Dermis blood vessel endothelial cell (primary cell): ENCODE results near the gene IRF5. TPM values are rescaled to one million over a fixed set of nuclear protein-coding genes. Genes with fewer than 3 reads are reported as not detected.

Experiments
- DNase-seq: peaks from one replicate; pipeline ENCODE4 v3.0.0; 2010
- total RNA-seq: library from RNA; depleted of rRNA; stranded (reverse); fragments of >200 nt; gene quantifications from 2 replicates; pipeline ENCODE4 v1.2.3, GENCODE V29; 2014

The IRF5 gene, protein sequence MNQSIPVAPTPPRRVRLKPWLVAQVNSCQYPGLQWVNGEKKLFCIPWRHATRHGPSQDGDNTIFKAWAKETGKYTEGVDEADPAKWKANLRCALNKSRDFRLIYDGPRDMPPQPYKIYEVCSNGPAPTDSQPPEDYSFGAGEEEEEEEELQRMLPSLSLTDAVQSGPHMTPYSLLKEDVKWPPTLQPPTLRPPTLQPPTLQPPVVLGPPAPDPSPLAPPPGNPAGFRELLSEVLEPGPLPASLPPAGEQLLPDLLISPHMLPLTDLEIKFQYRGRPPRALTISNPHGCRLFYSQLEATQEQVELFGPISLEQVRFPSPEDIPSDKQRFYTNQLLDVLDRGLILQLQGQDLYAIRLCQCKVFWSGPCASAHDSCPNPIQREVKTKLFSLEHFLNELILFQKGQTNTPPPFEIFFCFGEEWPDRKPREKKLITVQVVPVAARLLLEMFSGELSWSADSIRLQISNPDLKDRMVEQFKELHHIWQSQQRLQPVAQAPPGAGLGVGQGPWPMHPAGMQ
- 0.09 and 0.17 TPM in 2 replicates for total RNA-seq

GRCh38 chr7:128937647-128938543 is at the start of gene IRF5:
TSS of gene IRF5 (plus strand) at chr7:128937927. CDS start at chr7:128942082, 4,155 bp downstream.
- DNase-seq, result peak; percentile 13

- no peak for DNase-seq
Observed at GRCh38 chr7:128888039-128888755, 49.5 kb upstream of the IRF5 start.

DNA sequence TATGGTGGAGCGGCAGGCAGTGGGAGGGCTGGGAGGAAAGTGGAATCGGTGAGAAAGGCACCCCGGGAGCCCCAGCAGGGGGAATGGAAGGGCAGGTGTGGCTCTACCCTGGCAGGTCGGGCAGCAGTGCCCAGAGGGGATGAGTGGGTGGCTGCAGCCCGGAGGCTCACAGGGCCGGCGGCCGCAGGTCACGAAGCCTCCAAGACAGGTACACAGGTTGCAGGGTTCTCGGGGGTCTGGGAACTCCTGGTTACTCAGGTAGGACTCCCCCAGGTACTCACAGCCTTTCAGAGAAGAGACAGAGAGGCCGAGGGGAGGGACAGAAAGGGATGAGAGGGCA is 49.0 kb upstream of the IRF5 start:
- DNase-seq, result no peak

GRCh38 chr7:128889121-128889520 is 48.6 kb upstream of the IRF5 start:
- DNase-seq, result no peak

GRCh38 chr7:128890306-128891109 is 47.2 kb upstream of the IRF5 start:
- DNase-seq, result no peak

DNA sequence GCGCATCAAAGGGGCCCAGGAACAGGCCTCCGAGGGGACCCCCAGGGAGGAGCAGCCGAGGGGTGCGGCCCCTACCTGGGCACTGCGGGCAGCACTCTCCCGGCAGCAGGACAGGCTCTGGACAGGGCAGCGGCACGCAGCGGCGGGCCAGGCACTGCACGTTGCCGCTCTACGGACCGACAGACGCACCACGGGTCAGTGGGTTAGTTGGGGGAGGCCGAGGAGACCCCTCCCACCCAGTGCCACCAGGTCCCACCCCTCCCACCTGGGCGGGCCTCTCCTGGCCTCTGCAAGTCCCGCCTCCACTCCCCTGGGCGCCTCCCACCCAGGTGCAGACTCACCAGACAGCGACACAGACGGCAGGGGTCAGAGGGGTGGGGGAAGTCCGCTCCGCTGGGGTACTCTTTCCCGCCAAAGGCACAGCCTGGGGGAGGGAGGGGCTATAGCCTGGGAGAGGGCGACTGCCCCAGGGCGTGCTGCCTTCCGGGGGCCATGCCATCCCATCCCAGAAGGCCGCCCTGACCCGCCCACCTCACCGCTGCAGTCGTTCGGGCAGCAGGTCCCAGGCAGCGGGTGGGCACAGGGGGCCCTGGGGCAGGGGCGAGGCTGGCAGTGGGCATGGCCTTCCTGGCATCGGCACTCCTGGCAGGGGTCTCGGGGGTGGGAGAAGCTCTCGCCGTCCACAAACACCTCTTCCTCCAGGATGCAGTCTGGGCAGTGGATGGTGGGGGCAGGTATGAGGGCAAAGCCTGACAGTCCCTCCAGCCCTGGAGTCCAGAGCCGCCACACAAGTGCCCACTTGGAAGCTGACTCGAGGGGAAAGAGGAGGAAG is 46.4 kb upstream of the IRF5 start:
- no peak for DNase-seq

- DNase-seq, result no peak
Observed at GRCh38 chr7:128891942-128892269, 45.8 kb upstream of the IRF5 start.

DNA sequence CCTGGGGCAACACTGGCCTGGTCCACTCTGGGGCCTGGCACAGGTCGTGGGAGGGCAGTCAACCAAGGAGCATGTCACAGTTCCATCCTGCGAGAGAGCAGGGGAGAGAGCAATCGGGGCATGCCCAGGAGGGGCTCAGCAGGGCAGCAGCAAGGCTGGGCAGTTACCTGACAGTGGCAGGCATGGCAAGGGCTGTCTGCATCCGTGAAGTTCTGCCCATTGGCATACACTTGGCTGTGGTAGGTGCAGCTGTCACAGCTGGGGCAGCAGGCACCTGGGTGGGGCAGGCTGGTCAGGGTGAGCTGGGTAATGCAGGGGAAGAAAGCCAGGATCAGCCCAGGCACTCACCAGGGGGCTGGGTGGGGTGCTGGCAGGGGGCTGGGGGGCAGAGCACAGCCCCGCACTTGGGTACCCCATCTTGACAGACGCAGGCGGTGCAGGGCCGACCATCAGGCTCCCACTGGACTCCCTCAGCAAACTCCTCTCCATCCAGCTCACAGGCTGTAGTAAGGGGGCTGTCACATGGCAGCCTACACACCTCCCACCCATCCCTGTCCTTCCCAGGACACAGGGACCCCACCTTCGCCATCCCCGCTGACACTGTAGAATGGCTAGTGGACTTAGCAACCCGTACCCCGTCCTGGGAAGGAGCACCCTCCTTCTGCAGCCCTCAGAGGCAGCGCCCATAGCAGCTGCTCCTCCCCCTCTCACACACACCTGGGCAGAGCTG is 45.0 kb upstream of the IRF5 start:
- DNase-seq, result no peak

- DNase-seq, result no peak
Observed at GRCh38 chr7:128893251-128894100, 44.3 kb upstream of the IRF5 start.

DNA sequence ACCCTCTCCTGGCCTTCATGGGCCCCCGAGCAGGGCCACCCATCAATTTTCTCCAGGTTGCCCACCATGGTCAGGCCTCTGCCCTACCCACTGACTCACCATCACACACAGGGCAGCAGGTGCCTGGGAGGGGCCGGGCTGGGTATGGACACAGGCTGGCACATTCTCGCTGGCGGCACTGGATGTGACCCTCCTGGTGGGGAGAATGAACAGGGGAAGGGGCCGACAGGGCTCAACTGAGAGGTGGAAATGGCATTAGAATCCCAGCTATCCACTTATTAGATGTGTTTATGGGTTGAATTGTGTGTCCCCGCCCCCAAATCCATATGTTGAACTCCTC is 43.7 kb upstream of the IRF5 start:
- no peak for DNase-seq

DNA sequence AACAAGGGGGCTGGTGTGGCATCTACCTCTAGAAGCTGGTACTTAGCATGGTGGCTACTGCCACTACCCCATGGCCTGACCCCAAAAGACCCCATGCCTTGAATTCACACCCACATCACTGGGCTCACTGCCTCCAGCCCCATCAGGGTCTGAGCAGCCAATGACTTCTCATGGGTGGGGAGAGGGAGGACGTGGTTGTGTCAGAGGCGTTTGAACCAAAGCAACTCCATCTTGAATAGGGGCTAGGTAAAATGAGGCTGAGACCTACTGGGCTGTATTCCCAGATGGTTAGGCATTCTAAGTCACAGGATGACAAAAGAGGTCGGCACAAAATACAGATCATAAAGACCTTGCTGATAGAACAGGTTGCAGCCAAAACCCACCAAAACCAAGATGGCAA is 42.4 kb upstream of the IRF5 start:
- no peak for DNase-seq

- DNase-seq, result no peak
Observed at GRCh38 chr7:128899392-128899791, 38.3 kb upstream of the IRF5 start.

GRCh38 chr7:128900237-128900636 is 37.5 kb upstream of the IRF5 start:
- no peak for DNase-seq

- DNase-seq, result peak; percentile 15
Observed at GRCh38 chr7:128902761-128903585, 34.8 kb upstream of the IRF5 start.

DNA sequence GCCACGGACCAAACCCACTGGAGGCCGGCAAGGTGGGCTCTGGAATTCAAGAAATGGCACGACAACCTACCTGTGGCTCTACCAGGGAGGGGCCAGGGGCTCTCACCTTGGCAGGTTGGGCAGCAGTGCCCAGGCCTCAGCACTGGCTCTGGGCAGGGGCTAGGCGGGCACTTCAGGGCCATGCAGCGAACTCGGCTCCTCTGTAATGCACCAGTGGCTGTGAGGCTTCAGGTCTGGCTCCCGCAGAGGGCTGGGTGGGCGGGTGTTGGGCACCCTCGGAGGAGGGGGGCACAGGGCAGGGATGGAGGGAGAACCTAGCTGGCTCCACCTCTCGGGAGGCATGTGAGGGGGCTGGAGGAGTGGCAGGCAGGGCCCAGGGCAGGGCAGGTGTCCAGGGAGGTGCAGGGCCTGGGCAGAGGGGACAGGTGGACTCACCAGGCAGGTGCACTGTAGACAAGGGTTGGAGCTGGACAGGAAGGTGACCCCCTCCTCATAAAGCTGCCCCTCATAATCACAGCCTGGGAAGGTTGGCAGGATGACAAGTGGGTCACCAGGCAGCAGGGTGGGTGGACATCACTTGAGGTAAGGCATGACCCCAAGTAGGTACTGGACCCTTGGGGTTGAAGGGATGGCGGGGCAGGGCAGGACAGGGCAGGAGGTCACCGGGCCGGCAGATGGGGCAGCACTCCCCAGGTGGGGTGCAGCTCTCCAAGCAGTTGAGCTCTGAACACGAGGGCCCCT is 33.9 kb upstream of the IRF5 start:
- DNase-seq, result no peak

DNA sequence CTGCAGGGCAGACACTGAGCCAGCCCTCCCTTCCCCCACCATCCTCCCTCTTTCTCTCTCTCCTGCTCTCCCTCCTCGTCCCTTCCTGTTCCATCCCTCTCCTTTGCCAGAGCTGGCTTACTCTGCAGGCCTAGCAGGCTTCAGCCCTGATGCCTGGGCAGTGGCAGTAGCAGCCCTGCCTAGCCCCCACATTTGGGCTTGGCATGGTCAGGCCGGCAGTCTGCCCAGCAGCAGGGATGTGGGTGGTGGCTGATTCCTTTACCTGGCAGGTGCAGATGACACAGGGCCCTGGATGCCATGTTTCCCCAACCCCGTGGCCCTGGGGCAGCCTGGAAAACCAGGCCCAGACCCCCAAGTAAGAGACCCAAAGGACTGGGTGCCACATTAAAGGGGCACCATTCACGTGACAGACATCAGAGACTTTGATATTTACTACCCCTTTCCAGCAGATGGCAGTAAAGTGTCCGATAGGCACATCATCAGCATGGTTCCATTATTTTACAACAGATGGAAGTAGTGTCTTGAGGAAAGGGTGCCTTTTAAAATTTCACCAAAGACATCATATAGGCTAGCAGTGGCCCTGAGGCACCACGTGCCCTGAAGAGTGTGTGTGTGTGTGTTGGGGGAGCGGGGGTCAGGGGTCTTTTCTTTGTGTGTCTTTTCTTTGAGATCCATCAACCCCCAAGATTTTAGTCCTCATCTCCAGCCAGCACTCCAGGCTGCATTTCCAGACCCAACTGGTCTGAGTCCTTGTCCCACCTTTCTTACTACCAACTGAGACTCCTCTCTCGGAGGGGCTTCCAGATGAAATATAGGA is 33.1 kb upstream of the IRF5 start:
- DNase-seq, result peak; percentile 74
